Suprapubic skin (tissue), 4 donors: ENCODE results near the gene ACBD3.

Source experiments
- POLR2A ChIP-seq, 2 donors: fragments of 450-650 bp; IDR thresholded peaks; one replicate each; pipeline ENCODE4 v1.6.1; 2017; ENCODE audit warnings: antibody characterized with exemption in 2 of 2, mild to moderate bottlenecking in 2 of 2, moderate library complexity in 2 of 2
- POLR2AphosphoS5 ChIP-seq, 3 donors: sonication (generic); formaldehyde crosslinking; IDR thresholded peaks; one replicate each; pipeline ENCODE4 v1.6.1; 2017; ENCODE audit warnings: antibody characterized with exemption in 3 of 3
- TF ChIP-seq, protein P1 (sequence below), 2 donors: fragments of 200-600 bp in 1 of 2; fragments of 450-650 bp in 1 of 2; sonication (generic) in 1 of 2; IDR thresholded peaks; one replicate each; pipeline ENCODE4 v1.5.1; 2016 to 2019; ENCODE audit warnings: antibody characterized with exemption in 2 of 2, mild to moderate bottlenecking in 1 of 2, moderate library complexity in 1 of 2

DNA sequence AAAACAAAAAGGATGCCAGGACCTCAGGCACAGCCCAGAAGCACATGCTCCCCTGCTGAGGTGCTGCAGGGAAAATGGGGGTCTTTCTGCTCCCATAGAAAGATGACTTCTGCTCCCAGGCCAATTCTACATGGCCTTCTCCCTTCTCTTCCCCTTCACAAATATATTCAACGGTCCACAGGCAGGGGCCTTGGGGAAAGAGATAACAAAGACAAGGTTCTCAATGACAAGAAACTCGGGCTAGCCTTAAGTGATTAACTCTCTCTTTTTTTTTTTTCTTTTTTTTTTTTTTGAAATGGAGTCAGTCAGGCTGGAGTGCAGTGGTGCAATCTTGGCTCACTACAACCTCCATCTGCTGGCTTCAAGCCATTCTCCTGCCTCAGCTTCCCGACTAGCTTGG lies 69.9 kb downstream of the ACBD3 start:
- TF ChIP-seq POLR2A (IDR thresholded peaks at IDR 0.05) (no peak), POLR2AphosphoS5 (IDR thresholded peaks at IDR 0.05) (no peak)
- TF ChIP-seq, protein P1, sequence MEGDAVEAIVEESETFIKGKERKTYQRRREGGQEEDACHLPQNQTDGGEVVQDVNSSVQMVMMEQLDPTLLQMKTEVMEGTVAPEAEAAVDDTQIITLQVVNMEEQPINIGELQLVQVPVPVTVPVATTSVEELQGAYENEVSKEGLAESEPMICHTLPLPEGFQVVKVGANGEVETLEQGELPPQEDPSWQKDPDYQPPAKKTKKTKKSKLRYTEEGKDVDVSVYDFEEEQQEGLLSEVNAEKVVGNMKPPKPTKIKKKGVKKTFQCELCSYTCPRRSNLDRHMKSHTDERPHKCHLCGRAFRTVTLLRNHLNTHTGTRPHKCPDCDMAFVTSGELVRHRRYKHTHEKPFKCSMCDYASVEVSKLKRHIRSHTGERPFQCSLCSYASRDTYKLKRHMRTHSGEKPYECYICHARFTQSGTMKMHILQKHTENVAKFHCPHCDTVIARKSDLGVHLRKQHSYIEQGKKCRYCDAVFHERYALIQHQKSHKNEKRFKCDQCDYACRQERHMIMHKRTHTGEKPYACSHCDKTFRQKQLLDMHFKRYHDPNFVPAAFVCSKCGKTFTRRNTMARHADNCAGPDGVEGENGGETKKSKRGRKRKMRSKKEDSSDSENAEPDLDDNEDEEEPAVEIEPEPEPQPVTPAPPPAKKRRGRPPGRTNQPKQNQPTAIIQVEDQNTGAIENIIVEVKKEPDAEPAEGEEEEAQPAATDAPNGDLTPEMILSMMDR (IDR thresholded peaks at IDR 0.05): no peak
